BJ (cell line): ENCODE measurements around the gene STMP1. TPM values are rescaled to one million over a fixed set of nuclear protein-coding genes. Genes with fewer than 3 reads are reported as not detected.

Experiments used
- CTCF ChIA-PET: fragments of 350-600 bp; formaldehyde crosslinking; extraction: SDS; loops from one replicate; lab custom pipeline; 2021; ENCODE audit warnings: antibody characterized with exemption, inconsistent platforms; lab: Yijun Ruan, JAX
- POLR2A ChIA-PET: fragments of 300-600 bp; sonication (Branson Sonifier 250); formaldehyde crosslinking; extraction: SDS; loops from one replicate; lab custom pipeline; 2021; ENCODE audit warnings: antibody characterized with exemption; lab: Charles Lee
- DNase-seq: peaks from one replicate; pipeline ENCODE4 v3.0.0-alpha.2; 2011; ENCODE audit warnings: low read depth
- H3K27me3 ChIP-seq: 2 replicates; pipeline ENCODE4 v1.6.0; 2011; ENCODE audit warnings: low read length; ENCODE audit not compliant: control insufficient read depth, insufficient read depth
- H3K36me3 ChIP-seq: 2 replicates; pipeline ENCODE4 v1.5.1; 2011; ENCODE audit warnings: low read length; ENCODE audit not compliant: control insufficient read depth, insufficient read depth
- H3K4me3 ChIP-seq: 2 replicates; pipeline ENCODE4 v1.5.1; 2011; ENCODE audit warnings: low read depth, mild to moderate bottlenecking, control low read depth, low read length
- CTCF ChIP-seq: IDR thresholded peaks from 2 replicates; pipeline ENCODE4 v1.5.1; 2011; ENCODE audit warnings: low read depth, mild to moderate bottlenecking, control low read depth, inconsistent platforms, low read length, moderate library complexity; ENCODE audit not compliant: insufficient read depth
- polyA plus RNA-seq: library from polyadenylated mRNA; depleted of rRNA; stranded (reverse); fragments of >200 nt; gene quantifications from 2 replicates; pipeline ENCODE4 v1.2.3, GENCODE V29; 2011

STMP1 gene
- polyA plus RNA-seq, 1 experiment: 17.0 TPM

- ChIA-PET POLR2A (no interaction called here), CTCF (interaction anchor here (0.8 to 3.2 kb wide), 12 partner anchors 10 to 63 kb away, joined by 3 to 16 read pairs (median 4); no protein-coding TSS in a partner anchor)
- H3K36me3 ChIP-seq: no peaks in the 10 kb centered on the region
- TF ChIP-seq CTCF: no peak
- H3K27me3 ChIP-seq: no peaks in the 10 kb centered on the region
- no peak overlapping the region for H3K4me3 ChIP-seq
- no peak for DNase-seq
Observed at GRCh38 chr7:135711139-135711469, 48.8 kb downstream of the STMP1 start.

DNA sequence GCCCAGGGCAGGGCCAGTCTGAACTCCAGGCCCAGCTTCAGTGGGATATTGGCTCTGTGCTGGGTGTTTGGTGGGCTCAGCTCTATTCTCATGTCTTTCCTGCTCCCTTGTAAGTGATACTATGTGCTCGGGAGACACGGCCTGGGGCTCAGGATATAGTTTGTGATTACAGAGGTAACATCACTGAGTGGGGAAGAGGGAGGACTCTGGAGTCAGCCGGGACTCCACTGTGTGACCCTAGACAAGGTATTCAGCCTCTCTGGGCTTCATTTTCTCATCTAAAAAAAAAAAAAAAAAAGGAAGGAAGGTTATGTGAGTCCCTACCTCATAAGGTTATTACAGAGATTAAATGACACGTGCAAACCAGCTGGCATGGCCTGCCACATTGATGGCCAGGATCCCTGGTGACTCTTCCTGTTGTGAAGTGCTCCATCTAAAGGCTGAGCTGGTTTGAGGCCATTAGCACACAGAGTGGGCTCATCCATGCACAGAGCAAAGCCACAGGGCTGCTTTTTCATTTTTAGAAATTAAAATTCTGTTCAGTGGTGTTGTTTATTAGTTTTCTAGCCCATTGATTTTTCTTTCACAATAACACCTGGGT, 50.0 kb downstream of the STMP1 start:
- no peak for DNase-seq
- POLR2A ChIA-PET: interaction anchor here (0.5 kb wide), 1 partner anchor 1017 kb away, joined by 6 read pairs; no protein-coding TSS in a partner anchor

GRCh38 chr7:135712796-135713195, 50.5 kb downstream of the STMP1 start:
- DNase-seq: no peak
- Histone ChIP-seq H3K36me3 (no peaks in the 10 kb centered on the region), H3K4me3 (no peak overlapping the region), H3K27me3 (no peaks in the 10 kb centered on the region)
- CTCF ChIA-PET: interaction anchor here (0.8 to 3.2 kb wide), 4 partner anchors 12 to 82 kb away, joined by 3 to 16 read pairs (median 4); no protein-coding TSS in a partner anchor
- POLR2A ChIA-PET: no interaction called here
- TF ChIP-seq CTCF: no peak

More for the DNA sequence above, 50.0 kb downstream of the STMP1 start:
- Histone ChIP-seq H3K36me3 (no peaks in the 10 kb centered on the region), H3K4me3 (no peak overlapping the region), H3K27me3 (no peaks in the 10 kb centered on the region)
- CTCF ChIA-PET: interaction anchor here (0.8 to 3.2 kb wide), 8 partner anchors 11 to 82 kb away, joined by 3 to 16 read pairs (median 4); no protein-coding TSS in a partner anchor
- TF ChIP-seq CTCF: no peak

- no peaks in the 10 kb centered on the region for H3K27me3 ChIP-seq
- H3K4me3 ChIP-seq: no peak overlapping the region
- CTCF ChIA-PET: interaction anchor here (0.7 to 1.4 kb wide), 6 partner anchors 9 to 87 kb away, joined by 3 to 5 read pairs (median 3); no protein-coding TSS in a partner anchor
- no peaks in the 10 kb centered on the region for H3K36me3 ChIP-seq
- DNase-seq: no peak
- POLR2A ChIA-PET: interaction anchor here (0.5 to 0.7 kb wide), 2 partner anchors 30 to 31 kb away, joined by 3 to 4 read pairs; no protein-coding TSS in a partner anchor
- TF ChIP-seq CTCF: no peak
Observed at GRCh38 chr7:135713836-135714470, 51.6 kb downstream of the STMP1 start.

DNA sequence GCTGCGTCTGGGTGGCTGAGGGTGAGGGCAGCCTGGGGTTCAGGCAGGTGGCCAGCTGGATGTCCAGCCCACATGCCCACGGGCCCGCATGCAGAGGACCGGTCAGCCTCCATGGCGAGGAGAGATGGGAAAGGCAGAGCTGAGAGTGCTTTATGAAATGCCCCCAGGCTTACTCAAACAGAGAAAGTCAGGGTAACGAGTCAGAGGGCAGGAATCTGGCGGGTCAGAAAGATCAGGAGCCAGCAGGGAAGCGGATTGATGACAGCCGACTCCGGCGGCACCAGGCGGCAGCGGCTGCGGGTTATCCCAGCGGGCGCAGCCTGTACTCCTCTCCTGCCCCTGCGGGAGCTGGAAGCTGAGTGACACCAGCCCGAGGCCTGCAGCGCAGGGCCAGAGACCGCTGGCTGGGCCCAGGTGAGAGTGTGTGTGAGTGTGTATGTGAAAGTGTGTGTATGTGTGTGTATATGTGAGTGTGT, 52.3 kb downstream of the STMP1 start:
- POLR2A ChIA-PET: interaction anchor here (0.5 to 0.7 kb wide), 2 partner anchors 29 to 30 kb away, joined by 3 to 4 read pairs; no protein-coding TSS in a partner anchor

More for the DNA sequence above, 52.3 kb downstream of the STMP1 start:
- CTCF ChIA-PET: interaction anchor here (0.7 to 1.4 kb wide), 3 partner anchors 10 to 41 kb away, joined by 3 to 5 read pairs (median 3); no protein-coding TSS in a partner anchor
- H3K27me3 ChIP-seq: no peaks in the 10 kb centered on the region
- H3K4me3 ChIP-seq: no peak overlapping the region
- TF ChIP-seq CTCF: no peak
- no peak for DNase-seq
- no peaks in the 10 kb centered on the region for H3K36me3 ChIP-seq
